Motor neuron (in vitro differentiated cells): ENCODE data around the gene TMEM63C. TPM values are rescaled to one million over a fixed set of nuclear protein-coding genes. Genes with fewer than 3 reads are reported as not detected.

Source experiments
- ATAC-seq, 8 experiments: fragments of 200-7000 bp; cut with Tn5 transposase; replicated peaks in 6 of 8; 2 replicates each; pipeline ENCODE4 v1.8.0; 2021; ENCODE audit warnings: mild to moderate bottlenecking in 8 of 8, moderate library complexity in 8 of 8
- H3K27ac ChIP-seq, 2 donors: fragments of 250-450 bp; sonication (Bioruptor Pico); 2 replicates each; pipeline ENCODE4 v1.9.0; 2021; ENCODE audit warnings: antibody characterized with exemption in 2 of 2, mild to moderate bottlenecking in 2 of 2, moderate library complexity in 1 of 2
- H3K4me1 ChIP-seq, 2 donors: fragments of 250-450 bp; sonication (Bioruptor Pico); replicated peaks in 1 of 2; 2 replicates each; pipeline ENCODE4 v1.6.1; 2021; ENCODE audit warnings: antibody characterized with exemption in 2 of 2, mild to moderate bottlenecking in 2 of 2, moderate library complexity in 1 of 2
- H3K4me3 ChIP-seq, 5 donors: fragments of 250-450 bp; sonication (Bioruptor Pico); 2 replicates each; pipeline ENCODE4 v1.9.0; 2021; ENCODE audit warnings: antibody characterized with exemption in 5 of 5, mild to moderate bottlenecking in 5 of 5, moderate library complexity in 4 of 5
- WGBS, 10 experiments: fragments of 450-650 bp; shearing (Covaris generic); methylation state at CpG; one replicate each; pipeline ENCODE4 v1.0.0; 2022; 5-methylcytosine and 5-hydroxymethylcytosine counted together
- in situ Hi-C, 9 experiments: fragments of 400-800 bp; cut with MboI; loops; one replicate each; pipeline ENCODE4 v1.15.0; 2021; ENCODE audit warnings: low sequenced_read_pairs in 9 of 9, low pct_unique_long_range_greater_than_20kb in 2 of 9; ENCODE audit not compliant: unreplicated experiment in 9 of 9
- total RNA-seq, 8 experiments: library from RNA; unstranded; fragments of 300-600 nt; gene quantifications; 2 replicates each; pipeline versions ENCODE4 v1.2.3 to v1.2.4, GENCODE V29; 2022

The TMEM63C gene
- total RNA-seq, 8 experiments from 2014 or later = 0.10 to 18.8 (median 6.9) TPM

DNA sequence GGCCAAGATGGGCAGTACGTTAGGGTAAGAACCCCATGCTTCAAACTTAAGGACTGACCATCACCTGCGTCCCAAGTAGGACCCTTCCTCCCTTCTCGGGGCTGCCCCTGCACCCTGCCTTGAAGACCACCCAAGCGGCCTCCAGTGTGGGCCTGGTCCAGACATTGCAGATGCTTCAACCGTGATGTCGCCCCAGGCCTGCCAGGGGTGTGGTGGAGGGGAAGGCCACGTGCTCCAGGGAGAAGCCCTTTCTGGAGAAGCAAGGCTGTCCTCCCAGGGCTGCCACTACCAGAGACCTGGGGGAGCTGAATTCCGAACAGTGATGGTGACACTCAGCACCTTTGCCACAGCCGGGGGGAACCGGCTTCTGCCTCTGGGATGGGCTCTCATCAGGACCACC lies 76.1 kb downstream of the TMEM63C start:
- WGBS, 10 experiments = 4 to 100% (median 90%) methylated on average over 1 to 4 of the region's 10 CpGs; no CpG with 5 or more reads in 6 of the 10 experiments
- Histone ChIP-seq H3K27ac (no peak overlapping the region), H3K4me1 (no peaks in the 10 kb centered on the region), H3K4me3 (no peak overlapping the region)
- in situ Hi-C loops = no loop called here
- no peak for ATAC-seq

- WGBS, 10 experiments = 77 to 90% methylated on average over 2 to 3 of the region's 5 CpGs; no CpG with 5 or more reads in 8 of the 10 experiments
- ATAC-seq = no peak
- in situ Hi-C loops = no loop called here
- Histone ChIP-seq H3K27ac (no peak overlapping the region), H3K4me1 (no peaks in the 10 kb centered on the region), H3K4me3 (no peak overlapping the region)
These were observed 77.0 kb downstream of the TMEM63C start for GRCh38 chr14:77258566-77258965.

- Histone ChIP-seq H3K4me3 (no peak overlapping the region), H3K4me1 (no peaks in the 10 kb centered on the region), H3K27ac (no peak overlapping the region)
- in situ Hi-C loops = no loop called here
- peak in 2 of 8 experiments; percentile 18 to 39 for ATAC-seq
- WGBS, 10 experiments = 0 to 75% (median 69%) methylated on average over 2 to 4 of the region's 11 CpGs; no CpG with 5 or more reads in 7 of the 10 experiments
These were observed 77.6 kb downstream of the TMEM63C start for GRCh38 chr14:77259025-77259715.

DNA sequence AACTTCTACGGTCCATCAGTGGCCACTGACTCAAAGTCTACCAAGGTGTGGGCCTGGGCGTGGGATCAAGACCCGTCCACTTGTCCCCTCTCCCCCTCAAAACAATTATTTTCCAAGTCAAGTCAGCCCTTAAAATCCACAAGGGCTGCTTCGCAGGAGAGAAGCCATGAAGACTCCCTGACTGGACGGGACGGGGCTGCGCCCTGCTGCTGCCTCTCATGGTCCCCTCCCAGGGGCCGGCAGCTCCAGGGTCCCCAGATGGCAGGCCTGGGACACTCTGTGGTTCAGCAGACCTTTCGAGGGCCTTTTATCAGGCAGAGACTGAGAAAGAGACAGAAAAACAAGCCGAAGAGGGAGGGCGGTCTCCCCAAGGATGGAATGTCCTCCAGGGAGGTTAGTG lies 78.6 kb downstream of the TMEM63C start:
- WGBS, 10 experiments = 75 to 100% (median 85%) methylated on average over 1 to 5 of the region's 11 CpGs; no CpG with 5 or more reads in 6 of the 10 experiments
- Histone ChIP-seq H3K4me3 (no peak overlapping the region), H3K27ac (no peak overlapping the region), H3K4me1 (no peaks in the 10 kb centered on the region)
- in situ Hi-C loops = no loop called here
- peak in 2 of 8 experiments; percentile 4 to 14 for ATAC-seq

GRCh38 chr14:77260631-77261030 lies 79.0 kb downstream of the TMEM63C start:
- Histone ChIP-seq H3K27ac (no peak overlapping the region), H3K4me1 (no peaks in the 10 kb centered on the region), H3K4me3 (no peak overlapping the region)
- 10 to 100% (median 74%) methylated on average over 1 to 4 of the region's 10 CpGs; no CpG with 5 or more reads in 4 of the 10 experiments for WGBS, 10 experiments
- peak; percentile 26 to 75 (median 56) for ATAC-seq
- in situ Hi-C loops = no loop called here

DNA sequence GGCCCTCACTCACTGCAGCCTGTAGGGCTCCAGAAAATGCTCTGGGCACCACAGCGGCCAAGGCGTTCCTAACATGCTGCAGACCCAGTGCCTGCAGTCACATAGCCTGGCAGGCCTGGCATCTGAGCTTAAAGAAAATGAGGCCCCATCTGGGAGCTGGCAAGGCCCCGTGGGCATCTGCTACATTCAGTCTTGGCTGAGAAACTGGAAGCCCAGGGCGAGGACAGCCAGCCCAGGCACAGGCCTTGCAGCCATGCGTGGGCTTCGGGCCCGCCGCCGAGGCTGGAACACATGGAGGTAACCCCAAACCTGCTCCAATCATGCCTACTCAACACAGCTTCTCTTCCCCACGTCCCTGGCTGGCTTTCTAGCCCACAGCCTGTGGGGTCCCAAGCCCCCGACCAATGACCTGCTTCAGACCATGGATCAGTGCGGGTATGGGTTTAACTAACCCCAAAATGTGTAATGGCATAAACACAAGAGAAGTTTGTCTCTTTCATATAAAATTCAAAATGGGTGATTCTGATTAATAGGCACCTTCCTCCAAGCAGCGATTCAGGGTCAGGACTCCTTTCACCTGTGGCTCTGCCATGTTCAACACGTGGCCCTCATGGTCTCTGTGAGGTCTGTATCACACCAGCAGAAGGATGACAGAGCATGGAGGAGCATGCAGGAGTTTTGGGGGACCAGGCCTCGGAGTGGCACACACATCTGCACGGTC lies 83.0 kb downstream of the TMEM63C start:
- no peak overlapping the region for H3K4me3 ChIP-seq
- no peaks in the 10 kb centered on the region for H3K4me1 ChIP-seq
- 60 to 94% (median 90%) methylated on average over 1 to 9 of the region's 16 CpGs; no CpG with 5 or more reads in 4 of the 10 experiments for WGBS, 10 experiments
- H3K27ac ChIP-seq = no peak overlapping the region
- ATAC-seq = no peak
- in situ Hi-C loops = no loop called here

- H3K4me3 ChIP-seq = no peak overlapping the region
- no peaks in the 10 kb centered on the region for H3K4me1 ChIP-seq
- ATAC-seq = no peak
- H3K27ac ChIP-seq = no peak overlapping the region
- in situ Hi-C loops = no loop called here
- 0 to 100% (median 59%) methylated on average over 1 to 2 of the region's 2 CpGs; no CpG with 5 or more reads in 6 of the 10 experiments for WGBS, 10 experiments
These were observed 83.6 kb downstream of the TMEM63C start for GRCh38 chr14:77265187-77265515.

GRCh38 chr14:77265561-77266335 lies 84.2 kb downstream of the TMEM63C start:
- Histone ChIP-seq H3K27ac (no peak overlapping the region), H3K4me1 (peaks cover 0 to 3% of the 10 kb centered on the region in 2 donors), H3K4me3 (no peak overlapping the region)
- 33 to 100% (median 70%) methylated on average over 1 to 7 of the region's 16 CpGs; no CpG with 5 or more reads in 4 of the 10 experiments for WGBS, 10 experiments
- in situ Hi-C loops = no loop called here
- ATAC-seq = peak in 3 of 8 experiments; percentile 23 to 55 (median 51)

DNA sequence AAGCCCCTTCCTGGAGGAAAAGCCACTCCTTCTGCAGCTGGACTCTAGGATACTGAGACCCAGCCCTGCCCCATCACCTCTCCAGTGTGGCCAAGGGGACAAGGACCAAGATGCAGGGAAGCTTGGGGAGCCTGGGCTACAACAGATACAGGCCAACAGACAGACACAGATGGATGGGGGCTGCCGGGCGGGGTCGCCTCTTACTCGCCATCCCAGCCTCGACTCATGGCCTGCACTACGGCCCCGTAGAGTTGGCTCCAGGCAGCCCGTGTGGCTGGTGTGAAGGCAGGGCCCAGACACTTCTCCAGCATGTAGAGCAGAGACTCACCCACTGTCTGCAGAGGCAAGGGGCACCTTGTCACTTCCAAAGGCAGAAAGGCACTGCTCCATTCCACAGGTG lies 84.7 kb downstream of the TMEM63C start:
- no peak overlapping the region for H3K4me3 ChIP-seq
- WGBS, 10 experiments = 80 to 87% methylated on average over 3 to 4 of the region's 8 CpGs; no CpG with 5 or more reads in 8 of the 10 experiments
- no peak overlapping the region for H3K27ac ChIP-seq
- ATAC-seq = no peak
- in situ Hi-C loops = no loop called here
- H3K4me1 ChIP-seq = peaks cover 0 to 8% of the 10 kb centered on the region in 2 donors

DNA sequence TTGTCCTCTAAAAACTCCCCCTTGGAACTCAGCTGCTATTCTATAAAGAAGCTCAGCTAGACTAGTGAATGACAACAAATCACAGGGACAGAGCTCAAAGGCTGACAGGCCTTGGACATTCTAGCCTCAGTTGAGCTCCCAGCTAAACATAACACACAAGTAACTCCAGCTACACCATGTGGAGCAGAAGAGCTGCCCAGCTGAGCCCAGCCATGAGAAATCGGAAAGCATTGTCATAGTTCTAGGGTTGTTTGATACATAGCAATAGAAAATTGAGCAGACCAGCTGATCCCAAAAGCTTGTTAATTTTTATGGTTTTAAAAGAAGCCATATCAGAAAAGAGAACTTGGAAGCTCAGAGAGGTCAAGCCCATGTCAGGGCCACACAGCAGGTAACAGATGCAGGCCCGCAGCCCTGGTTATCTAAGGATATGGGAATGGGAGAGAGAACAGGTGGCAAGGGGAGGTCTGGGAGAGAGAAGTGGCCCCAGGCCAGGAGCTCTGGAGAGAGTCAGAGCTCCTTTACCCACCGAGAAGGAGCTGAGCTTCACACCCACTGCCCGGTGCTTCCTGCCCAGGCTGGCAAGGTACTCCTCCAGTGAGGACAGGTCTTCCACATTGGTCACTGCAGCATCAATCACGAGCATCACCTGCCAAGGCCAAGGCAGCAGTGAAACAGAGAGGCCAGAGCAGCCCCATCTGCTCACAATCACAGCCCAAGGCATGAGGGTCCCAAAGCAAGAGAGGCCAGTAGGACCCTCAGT lies 86.5 kb downstream of the TMEM63C start:
- Histone ChIP-seq H3K27ac (no peak overlapping the region), H3K4me1 (peaks cover 0 to 8% of the 10 kb centered on the region in 2 donors), H3K4me3 (no peak overlapping the region)
- 20 to 100% (median 82%) methylated on average over 1 to 2 of the region's 5 CpGs; no CpG with 5 or more reads in 4 of the 10 experiments for WGBS, 10 experiments
- in situ Hi-C loops = no loop called here
- no peak for ATAC-seq

- no peak for ATAC-seq
- H3K4me1 ChIP-seq = peaks cover 0 to 8% of the 10 kb centered on the region in 2 donors
- no peak overlapping the region for H3K27ac ChIP-seq
- H3K4me3 ChIP-seq = no peak overlapping the region
- WGBS, 10 experiments = 10 to 83% (median 48%) methylated on average over 1 to 3 of the region's 8 CpGs; no CpG with 5 or more reads in 5 of the 10 experiments
- in situ Hi-C loops = no loop called here
These were observed 87.5 kb downstream of the TMEM63C start for GRCh38 chr14:77268989-77269600.
